Measurements from ENCODE around the gene RPS6KA2. TPM values are rescaled to one million over a fixed set of nuclear protein-coding genes. Genes with fewer than 3 reads are reported as not detected.

The RPS6KA2 gene
- total RNA-seq, 1 experiment from 2014 or later: 12.3 TPM

DNA sequence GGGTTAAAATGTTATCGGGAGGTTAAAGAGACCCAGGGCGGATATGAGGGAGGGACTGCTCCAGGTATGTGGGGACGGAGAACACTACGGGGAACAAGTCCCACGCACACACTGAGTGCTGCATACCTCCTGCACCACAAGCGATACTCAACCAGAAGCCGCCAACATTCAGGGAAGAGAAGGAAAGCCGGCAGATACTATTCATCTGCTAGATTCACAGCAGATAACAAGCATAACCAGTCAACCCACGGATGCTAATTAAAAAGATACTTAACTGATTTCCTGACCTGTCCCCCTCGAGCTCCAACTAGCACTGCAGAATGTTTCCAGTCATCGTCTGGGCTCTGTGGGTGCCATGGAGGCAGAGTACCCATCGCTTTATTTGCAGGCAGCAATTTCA, 45.1 kb upstream of the RPS6KA2 start:
- no peak overlapping the region for H3K4ac ChIP-seq (ENCODE audit: low read depth, low read length)
- H3K79me1 ChIP-seq (ENCODE audit: insufficient read depth, low read depth, low read length, poor library complexity, severe bottlenecking): no peaks in the 10 kb centered on the region
- H3K4me1 Mint-ChIP-seq: peaks cover 15 to 20% of the 10 kb centered on the region in 2 experiments
- H2BK12ac ChIP-seq (ENCODE audit: insufficient read length, low read depth, low read length): no peak overlapping the region
- H3K18ac ChIP-seq (ENCODE audit: insufficient read length, low read depth, low read length): no peak overlapping the region
- DNase-seq: no peak
- no peak overlapping the region for H2BK5ac ChIP-seq (ENCODE audit: insufficient read length, low read length)
- H2AK5ac ChIP-seq (ENCODE audit: insufficient read length, low read length): no peak overlapping the region
- no peak overlapping the region for H2BK120ac ChIP-seq (ENCODE audit: low read depth, low read length, poor library complexity, severe bottlenecking)
- peaks cover 7% of the 10 kb centered on the region for H3K27me3 Mint-ChIP-seq (ENCODE audit: low read depth)
- WGBS (ENCODE audit: extremely low coverage, insufficient read length, low lambda C conversion rate): no CpG with 5 or more reads among the region's 12 CpGs
- TF ChIP-seq, protein P1, sequence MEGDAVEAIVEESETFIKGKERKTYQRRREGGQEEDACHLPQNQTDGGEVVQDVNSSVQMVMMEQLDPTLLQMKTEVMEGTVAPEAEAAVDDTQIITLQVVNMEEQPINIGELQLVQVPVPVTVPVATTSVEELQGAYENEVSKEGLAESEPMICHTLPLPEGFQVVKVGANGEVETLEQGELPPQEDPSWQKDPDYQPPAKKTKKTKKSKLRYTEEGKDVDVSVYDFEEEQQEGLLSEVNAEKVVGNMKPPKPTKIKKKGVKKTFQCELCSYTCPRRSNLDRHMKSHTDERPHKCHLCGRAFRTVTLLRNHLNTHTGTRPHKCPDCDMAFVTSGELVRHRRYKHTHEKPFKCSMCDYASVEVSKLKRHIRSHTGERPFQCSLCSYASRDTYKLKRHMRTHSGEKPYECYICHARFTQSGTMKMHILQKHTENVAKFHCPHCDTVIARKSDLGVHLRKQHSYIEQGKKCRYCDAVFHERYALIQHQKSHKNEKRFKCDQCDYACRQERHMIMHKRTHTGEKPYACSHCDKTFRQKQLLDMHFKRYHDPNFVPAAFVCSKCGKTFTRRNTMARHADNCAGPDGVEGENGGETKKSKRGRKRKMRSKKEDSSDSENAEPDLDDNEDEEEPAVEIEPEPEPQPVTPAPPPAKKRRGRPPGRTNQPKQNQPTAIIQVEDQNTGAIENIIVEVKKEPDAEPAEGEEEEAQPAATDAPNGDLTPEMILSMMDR (conservative IDR thresholded peaks at IDR 0.05): no peak
- H2AFZ ChIP-seq (ENCODE audit: low read length): no peak overlapping the region
- no peaks in the 10 kb centered on the region; a peak in 1 of 7 replicates for H3K36me3 Mint-ChIP-seq (ENCODE audit: insufficient read depth in 1 of 3, low read depth in 3 of 3)
- H3K27ac Mint-ChIP-seq: peak overlapping the region in 1 of 3 experiments; percentile 46; a peak in 3 of 7 replicates
- no peak overlapping the region for H4K8ac ChIP-seq (replicated peaks; ENCODE audit: insufficient read length, low read depth, low read length)
- peaks cover 0 to 3% of the 10 kb centered on the region in 2 experiments; a peak in 2 of 5 replicates for H3K9me3 Mint-ChIP-seq
- H3K9me3 ChIP-seq (ENCODE audit: control insufficient read depth, low read depth, low read length): no peaks in the 10 kb centered on the region
- H3K4me1 ChIP-seq (ENCODE audit: insufficient read depth, low read length): no peaks in the 10 kb centered on the region; the same call in 1 of the 2 replicates
- no peak overlapping the region for H3K27ac ChIP-seq (ENCODE audit: insufficient read length, low read depth, low read length)
- H4K20me1 ChIP-seq (ENCODE audit: control insufficient read depth, insufficient read depth, insufficient read length): no peaks in the 10 kb centered on the region
- no peak overlapping the region for H3K23ac ChIP-seq (ENCODE audit: insufficient read length, low read depth, low read length)
- H2BK20ac ChIP-seq (ENCODE audit: low read depth, low read length, poor library complexity, severe bottlenecking): no peak overlapping the region
- H3K23me2 ChIP-seq (ENCODE audit: insufficient read length, low read depth, low read length, poor library complexity, severe bottlenecking): no peaks in the 10 kb centered on the region
- no peak overlapping the region for H2BK15ac ChIP-seq (ENCODE audit: low read depth, low read length)
- no peak overlapping the region for H3K9ac ChIP-seq (ENCODE audit: extremely low read depth, insufficient read length, low read length)
- H3T11ph ChIP-seq (ENCODE audit: low read length): no peak overlapping the region
- no peak overlapping the region for H3K14ac ChIP-seq (ENCODE audit: insufficient read depth, low read length)
- H4K5ac ChIP-seq (ENCODE audit: insufficient read length, low read depth, low read length): no peak overlapping the region
- H3K27me3 ChIP-seq (ENCODE audit: insufficient read depth, low read length): no peaks in the 10 kb centered on the region
- no peaks in the 10 kb centered on the region for H3K79me2 ChIP-seq (ENCODE audit: insufficient read depth, low read length)
- no peak overlapping the region for H3K56ac ChIP-seq (ENCODE audit: insufficient read length, low read depth, low read length)
- no peak overlapping the region for H3K4me3 Mint-ChIP-seq
- no peak overlapping the region for H4K91ac ChIP-seq (ENCODE audit: insufficient read length, low read depth, low read length)
- no peak overlapping the region for H3K4me2 ChIP-seq (ENCODE audit: insufficient read depth, insufficient read length, low read length)
